ENCODE data around the gene CA7.

The CA7 gene

DNA sequence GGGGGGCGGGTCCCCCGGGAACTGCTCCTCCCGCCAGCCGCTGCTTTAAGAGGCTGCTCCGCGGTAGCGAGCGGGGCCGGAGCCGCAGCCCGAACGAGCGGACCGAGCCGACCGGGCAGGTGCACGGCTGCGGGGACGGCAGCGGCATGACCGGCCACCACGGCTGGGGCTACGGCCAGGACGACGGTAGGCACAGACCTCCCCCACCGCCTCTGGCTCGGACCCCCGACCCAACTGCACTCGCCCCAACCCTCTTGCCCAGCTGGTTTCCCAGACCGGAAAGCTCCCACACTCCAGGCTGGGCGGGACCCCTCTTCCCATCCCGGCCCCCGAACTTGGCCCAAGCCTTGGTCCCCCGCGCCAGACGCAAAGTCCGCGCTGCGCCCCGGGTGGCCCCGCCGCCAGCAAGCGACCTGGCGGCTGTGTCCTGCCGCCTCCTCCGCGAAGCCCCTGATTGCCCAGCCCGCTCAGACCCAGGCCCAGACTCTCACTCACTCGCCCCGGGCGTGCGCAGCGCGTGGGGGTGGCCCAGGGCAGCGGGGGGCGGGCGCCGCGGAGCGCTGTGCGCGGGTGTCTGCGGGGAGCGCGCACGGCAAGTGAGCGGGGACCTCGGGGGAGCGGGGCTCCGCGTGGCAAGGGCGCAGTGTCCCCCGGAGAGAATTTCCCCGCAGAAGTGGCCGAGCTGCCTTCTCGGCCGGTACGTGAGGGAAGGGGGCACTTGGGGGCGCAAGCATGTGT is at the start of gene CA7:
Gene CA7, plus strand, starts transcription at position 73 of the 738 bp plus-strand sequence. Its CDS starts 74 bp downstream, at position 147.
- Histone ChIP-seq H3K4me1 (ENCODE audit: control insufficient read depth, insufficient read depth, low read length) (no peaks in the 10 kb centered on the region), H3K9me3 (ENCODE audit: control insufficient read depth, insufficient read depth, low read depth, low read length) (no peaks in the 10 kb centered on the region), H3K27ac (ENCODE audit: extremely low read depth, low read depth, low read length) (no peak within 1 kb of the TSS), H3K4me3 (ENCODE audit: low read depth, low read length) (peak within 1 kb of the TSS; percentile 13), H3K36me3 (ENCODE audit: control insufficient read depth in 2 of 2, insufficient read depth in 1 of 2, low read length in 2 of 2) (no peaks in the 10 kb centered on the region)
- CTCF ChIA-PET: interaction anchor here (0.5 to 6.3 kb wide), 3 partner anchors 10 to 231 kb away, joined by 3 to 42 read pairs (median 3); partner anchors contain the start of gene NAE1
- POLR2A ChIA-PET: interaction anchor here (1.3 kb wide), 1 partner anchor 13 kb away, joined by 5 read pairs; the partner anchor contains the start of gene NAE1
- TF ChIP-seq ZNF335 (tag by site-specific recombination; conservative IDR thresholded peaks at IDR 0.05) (peak; percentile 49), ZSCAN23 (tag by site-specific recombination; IDR thresholded peaks at IDR 0.05) (no peak), ZNF777 (tag by site-specific recombination; IDR thresholded peaks at IDR 0.05; ENCODE audit: borderline replicate concordance) (no peak), FEZF1 (tag by site-specific recombination; IDR thresholded peaks at IDR 0.05) (no peak), ZNF354C (tag by site-specific recombination; IDR thresholded peaks at IDR 0.05; ENCODE audit: borderline replicate concordance, low read depth) (no peak), GLIS2 (tag by site-specific recombination; IDR thresholded peaks at IDR 0.05) (peak; percentile 41; the same call in 1 of the 2 replicates), ZIC2 (tag by site-specific recombination; IDR thresholded peaks at IDR 0.05) (no peak), ZNF561 (tag by site-specific recombination; IDR thresholded peaks at IDR 0.05; ENCODE audit: borderline replicate concordance) (no peak), ZFHX2 (tag by site-specific recombination; conservative IDR thresholded peaks at IDR 0.05) (peak; percentile 30), ZNF549 (tag by site-specific recombination; IDR thresholded peaks at IDR 0.05) (no peak), SP3 (tag by site-specific recombination; IDR thresholded peaks at IDR 0.05) (0 out of 2 replicates have a peak, but pooled peaks have one; percentile 17), ZBTB8A (tag by site-specific recombination; IDR thresholded peaks at IDR 0.05) (no peak), ZNF830 (tag by site-specific recombination; IDR thresholded peaks at IDR 0.05; ENCODE audit: low read depth) (no peak)
- TF ChIP-seq, protein P1, sequence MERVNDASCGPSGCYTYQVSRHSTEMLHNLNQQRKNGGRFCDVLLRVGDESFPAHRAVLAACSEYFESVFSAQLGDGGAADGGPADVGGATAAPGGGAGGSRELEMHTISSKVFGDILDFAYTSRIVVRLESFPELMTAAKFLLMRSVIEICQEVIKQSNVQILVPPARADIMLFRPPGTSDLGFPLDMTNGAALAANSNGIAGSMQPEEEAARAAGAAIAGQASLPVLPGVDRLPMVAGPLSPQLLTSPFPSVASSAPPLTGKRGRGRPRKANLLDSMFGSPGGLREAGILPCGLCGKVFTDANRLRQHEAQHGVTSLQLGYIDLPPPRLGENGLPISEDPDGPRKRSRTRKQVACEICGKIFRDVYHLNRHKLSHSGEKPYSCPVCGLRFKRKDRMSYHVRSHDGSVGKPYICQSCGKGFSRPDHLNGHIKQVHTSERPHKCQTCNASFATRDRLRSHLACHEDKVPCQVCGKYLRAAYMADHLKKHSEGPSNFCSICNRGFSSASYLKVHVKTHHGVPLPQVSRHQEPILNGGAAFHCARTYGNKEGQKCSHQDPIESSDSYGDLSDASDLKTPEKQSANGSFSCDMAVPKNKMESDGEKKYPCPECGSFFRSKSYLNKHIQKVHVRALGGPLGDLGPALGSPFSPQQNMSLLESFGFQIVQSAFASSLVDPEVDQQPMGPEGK (tag by site-specific recombination; IDR thresholded peaks at IDR 0.05): 0 out of 2 replicates have a peak, but pooled peaks have one; percentile 29
- TF ChIP-seq, protein P2, sequence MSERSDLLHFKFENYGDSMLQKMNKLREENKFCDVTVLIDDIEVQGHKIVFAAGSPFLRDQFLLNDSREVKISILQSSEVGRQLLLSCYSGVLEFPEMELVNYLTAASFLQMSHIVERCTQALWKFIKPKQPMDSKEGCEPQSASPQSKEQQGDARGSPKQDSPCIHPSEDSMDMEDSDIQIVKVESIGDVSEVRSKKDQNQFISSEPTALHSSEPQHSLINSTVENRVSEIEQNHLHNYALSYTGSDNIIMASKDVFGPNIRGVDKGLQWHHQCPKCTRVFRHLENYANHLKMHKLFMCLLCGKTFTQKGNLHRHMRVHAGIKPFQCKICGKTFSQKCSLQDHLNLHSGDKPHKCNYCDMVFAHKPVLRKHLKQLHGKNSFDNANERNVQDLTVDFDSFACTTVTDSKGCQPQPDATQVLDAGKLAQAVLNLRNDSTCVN (tag by site-specific recombination; optimal IDR thresholded peaks at IDR 0.05): peak; percentile 12
- TF ChIP-seq, protein P3, sequence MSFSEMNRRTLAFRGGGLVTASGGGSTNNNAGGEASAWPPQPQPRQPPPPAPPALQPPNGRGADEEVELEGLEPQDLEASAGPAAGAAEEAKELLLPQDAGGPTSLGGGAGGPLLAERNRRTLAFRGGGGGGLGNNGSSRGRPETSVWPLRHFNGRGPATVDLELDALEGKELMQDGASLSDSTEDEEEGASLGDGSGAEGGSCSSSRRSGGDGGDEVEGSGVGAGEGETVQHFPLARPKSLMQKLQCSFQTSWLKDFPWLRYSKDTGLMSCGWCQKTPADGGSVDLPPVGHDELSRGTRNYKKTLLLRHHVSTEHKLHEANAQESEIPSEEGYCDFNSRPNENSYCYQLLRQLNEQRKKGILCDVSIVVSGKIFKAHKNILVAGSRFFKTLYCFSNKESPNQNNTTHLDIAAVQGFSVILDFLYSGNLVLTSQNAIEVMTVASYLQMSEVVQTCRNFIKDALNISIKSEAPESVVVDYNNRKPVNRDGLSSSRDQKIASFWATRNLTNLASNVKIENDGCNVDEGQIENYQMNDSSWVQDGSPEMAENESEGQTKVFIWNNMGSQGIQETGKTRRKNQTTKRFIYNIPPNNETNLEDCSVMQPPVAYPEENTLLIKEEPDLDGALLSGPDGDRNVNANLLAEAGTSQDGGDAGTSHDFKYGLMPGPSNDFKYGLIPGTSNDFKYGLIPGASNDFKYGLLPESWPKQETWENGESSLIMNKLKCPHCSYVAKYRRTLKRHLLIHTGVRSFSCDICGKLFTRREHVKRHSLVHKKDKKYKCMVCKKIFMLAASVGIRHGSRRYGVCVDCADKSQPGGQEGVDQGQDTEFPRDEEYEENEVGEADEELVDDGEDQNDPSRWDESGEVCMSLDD (tag by site-specific recombination; IDR thresholded peaks at IDR 0.05): 0 out of 2 replicates have a peak, but pooled peaks have one; percentile 22

DNA sequence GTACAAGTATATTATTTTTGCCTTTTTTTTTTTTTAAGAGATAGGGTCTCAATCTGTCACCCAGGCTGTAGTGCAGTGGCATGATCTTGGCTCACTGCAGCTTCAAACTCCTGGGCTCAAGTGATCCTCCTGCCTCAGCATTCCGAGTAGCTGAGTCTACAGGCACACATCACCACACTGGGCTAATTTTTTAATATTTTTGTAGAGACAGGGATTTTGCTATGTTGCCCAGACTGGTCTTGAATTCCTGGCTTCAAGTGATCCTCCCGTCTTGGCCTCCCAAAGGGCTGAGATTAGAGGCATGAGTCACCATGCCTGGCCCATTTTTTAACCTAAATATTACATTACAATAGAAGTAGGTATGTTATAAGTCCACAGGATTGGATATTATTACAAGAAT is 46.1 kb upstream of the CA7 start:
- Histone ChIP-seq H3K4me3 (ENCODE audit: low read depth, low read length) (no peak overlapping the region), H3K27ac (ENCODE audit: extremely low read depth, low read depth, low read length) (no peak overlapping the region), H3K9me3 (ENCODE audit: control insufficient read depth, insufficient read depth, low read depth, low read length) (no peaks in the 10 kb centered on the region), H3K36me3 (ENCODE audit: control insufficient read depth in 2 of 2, insufficient read depth in 1 of 2, low read length in 2 of 2) (peaks cover 0 to 20% of the 10 kb centered on the region in 2 experiments; a peak in 2 of 3 replicates), H3K4me1 (ENCODE audit: control insufficient read depth, insufficient read depth, low read length) (no peaks in the 10 kb centered on the region)
- ChIA-PET CTCF (no interaction called here), POLR2A (no interaction called here)
- TF ChIP-seq ZNF404 (tag by site-specific recombination; IDR thresholded peaks at IDR 0.05): no peak
- TF ChIP-seq, protein P2 (tag by site-specific recombination; optimal IDR thresholded peaks at IDR 0.05): no peak
- no peak for TF ChIP-seq ZNF24 (tag by site-specific recombination; IDR thresholded peaks at IDR 0.05)

All from HEK293 (cell line).